Colonic mucosa (tissue), 4 donors: ENCODE results near the gene CACNG4. TPM values are rescaled to one million over a fixed set of nuclear protein-coding genes. Genes with fewer than 3 reads are reported as not detected.

ENCODE experiments used
- DNase-seq: peaks from one replicate; pipeline ENCODE4 v3.0.0-alpha.2; 2020
- H3K27ac ChIP-seq: fragments of 200-600 bp; one replicate; pipeline ENCODE4 v1.8.0; 2021
- H3K27me3 ChIP-seq: fragments of 200-600 bp; one replicate; pipeline ENCODE4 v1.8.0; 2021
- H3K36me3 ChIP-seq: fragments of 200-600 bp; one replicate; pipeline ENCODE4 v1.8.0; 2021
- H3K4me1 ChIP-seq: fragments of 200-600 bp; one replicate; pipeline ENCODE4 v1.8.0; 2021; ENCODE audit warnings: mild to moderate bottlenecking
- H3K4me3 ChIP-seq: fragments of 200-600 bp; one replicate; pipeline ENCODE4 v1.8.0; 2021
- H3K9ac ChIP-seq, 2 donors: one replicate each; pipeline ENCODE4 v1.7.0; 2013; ENCODE audit warnings: control low read depth in 2 of 2, low read depth in 2 of 2, low read length in 2 of 2
- H3K9me3 ChIP-seq: fragments of 200-600 bp; one replicate; pipeline ENCODE4 v1.8.0; 2021
- intact Hi-C: fragments of 100-400 bp; cut with DNase I; formaldehyde crosslinking; loops from one replicate; pipeline ENCODE4 v1.14.1; 2022
- total RNA-seq, 2 donors: library from RNA; stranded (reverse); fragmentation: NEBNext Ultra II Directional in 1 of 2; extraction: Animal tissue kit (Norgen Biotek cat#: 25700) in 1 of 2; gene quantifications; one replicate each; pipeline ENCODE4 v1.2.1, GENCODE V29; 2021
- TF ChIP-seq, protein P1 (sequence below): fragments of 200-600 bp; IDR thresholded peaks from one replicate; pipeline ENCODE4 v1.8.0; 2022; ENCODE audit warnings: antibody characterized with exemption, mild to moderate bottlenecking
- donor health status: healthy.
- donor health status: DM: no; HTN: no; CAD: no.
- donor health status: DM: no; HTN: no; CAD: no.

The CACNG4 gene
- total RNA-seq, 2 donors from 2014 or later, result 0.20 to 0.35 TPM

- H3K4me3 ChIP-seq, result no peak overlapping the region
- TF ChIP-seq, protein P1, sequence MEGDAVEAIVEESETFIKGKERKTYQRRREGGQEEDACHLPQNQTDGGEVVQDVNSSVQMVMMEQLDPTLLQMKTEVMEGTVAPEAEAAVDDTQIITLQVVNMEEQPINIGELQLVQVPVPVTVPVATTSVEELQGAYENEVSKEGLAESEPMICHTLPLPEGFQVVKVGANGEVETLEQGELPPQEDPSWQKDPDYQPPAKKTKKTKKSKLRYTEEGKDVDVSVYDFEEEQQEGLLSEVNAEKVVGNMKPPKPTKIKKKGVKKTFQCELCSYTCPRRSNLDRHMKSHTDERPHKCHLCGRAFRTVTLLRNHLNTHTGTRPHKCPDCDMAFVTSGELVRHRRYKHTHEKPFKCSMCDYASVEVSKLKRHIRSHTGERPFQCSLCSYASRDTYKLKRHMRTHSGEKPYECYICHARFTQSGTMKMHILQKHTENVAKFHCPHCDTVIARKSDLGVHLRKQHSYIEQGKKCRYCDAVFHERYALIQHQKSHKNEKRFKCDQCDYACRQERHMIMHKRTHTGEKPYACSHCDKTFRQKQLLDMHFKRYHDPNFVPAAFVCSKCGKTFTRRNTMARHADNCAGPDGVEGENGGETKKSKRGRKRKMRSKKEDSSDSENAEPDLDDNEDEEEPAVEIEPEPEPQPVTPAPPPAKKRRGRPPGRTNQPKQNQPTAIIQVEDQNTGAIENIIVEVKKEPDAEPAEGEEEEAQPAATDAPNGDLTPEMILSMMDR, result no peak
- H3K27ac ChIP-seq, result no peak overlapping the region
- no peaks in the 10 kb centered on the region for H3K4me1 ChIP-seq
- H3K9me3 ChIP-seq, result no peaks in the 10 kb centered on the region
- no peak for DNase-seq
- intact Hi-C loops, result no loop called here
- no peaks in the 10 kb centered on the region for H3K27me3 ChIP-seq
- H3K9ac ChIP-seq, result no peak overlapping the region
- no peaks in the 10 kb centered on the region for H3K36me3 ChIP-seq
These were observed 25.5 kb downstream of the CACNG4 start for GRCh38 chr17:66990047-66990446.

GRCh38 chr17:66992911-66993442 lies 28.5 kb downstream of the CACNG4 start:
- H3K4me1 ChIP-seq, result no peaks in the 10 kb centered on the region
- no peak overlapping the region for H3K9ac ChIP-seq
- H3K27me3 ChIP-seq, result no peaks in the 10 kb centered on the region
- H3K27ac ChIP-seq, result no peak overlapping the region
- H3K4me3 ChIP-seq, result no peak overlapping the region
- TF ChIP-seq, protein P1, result no peak
- H3K9me3 ChIP-seq, result no peaks in the 10 kb centered on the region
- no peaks in the 10 kb centered on the region for H3K36me3 ChIP-seq
- intact Hi-C loops, result no loop called here
- no peak for DNase-seq

- no peaks in the 10 kb centered on the region for H3K4me1 ChIP-seq
- no peak overlapping the region for H3K4me3 ChIP-seq
- intact Hi-C loops, result no loop called here
- H3K27me3 ChIP-seq, result no peaks in the 10 kb centered on the region
- TF ChIP-seq, protein P1, result no peak
- no peak overlapping the region for H3K27ac ChIP-seq
- no peaks in the 10 kb centered on the region for H3K9me3 ChIP-seq
- no peak for DNase-seq
- no peak overlapping the region for H3K9ac ChIP-seq
- H3K36me3 ChIP-seq, result no peaks in the 10 kb centered on the region
These were observed 29.9 kb downstream of the CACNG4 start for GRCh38 chr17:66994361-66994760.

DNA sequence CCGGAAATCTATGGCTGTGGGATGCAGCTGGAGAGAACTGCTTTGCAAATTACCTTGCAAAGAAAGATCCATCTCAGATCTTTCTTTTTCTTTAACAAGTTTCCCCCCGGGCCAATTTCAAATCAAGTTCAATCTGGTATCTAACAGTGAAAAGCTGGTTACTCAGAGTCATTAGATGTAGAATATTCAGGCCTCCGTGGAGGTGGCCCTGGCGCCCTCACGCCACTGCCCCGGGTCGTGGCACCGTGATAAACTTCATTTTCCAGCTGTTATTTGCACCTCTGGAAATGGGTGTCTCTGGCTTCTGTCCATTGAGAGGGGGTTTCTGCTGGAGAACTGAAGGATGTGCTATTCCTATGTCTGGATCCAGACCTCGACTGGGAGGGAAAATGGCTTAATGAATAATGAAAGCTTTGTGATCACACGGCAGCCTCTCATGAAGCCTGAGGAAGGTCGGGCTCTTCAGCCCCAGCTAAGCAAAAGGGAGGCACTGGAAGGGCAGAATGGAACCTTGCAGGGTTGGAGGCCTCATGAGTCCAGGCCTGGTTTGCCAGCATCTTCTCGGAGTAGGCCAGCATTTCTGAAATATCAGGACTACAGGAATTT lies 30.5 kb downstream of the CACNG4 start:
- TF ChIP-seq, protein P1, result no peak
- Histone ChIP-seq H3K36me3 (no peaks in the 10 kb centered on the region), H3K9me3 (no peaks in the 10 kb centered on the region), H3K4me1 (no peaks in the 10 kb centered on the region), H3K27ac (no peak overlapping the region), H3K4me3 (no peak overlapping the region), H3K9ac (no peak overlapping the region), H3K27me3 (no peaks in the 10 kb centered on the region)
- no peak for DNase-seq
- intact Hi-C loops, result no loop called here

- Histone ChIP-seq H3K4me1 (no peaks in the 10 kb centered on the region), H3K4me3 (no peak overlapping the region), H3K27ac (no peak overlapping the region), H3K27me3 (no peaks in the 10 kb centered on the region), H3K9ac (no peak overlapping the region), H3K36me3 (no peaks in the 10 kb centered on the region), H3K9me3 (no peaks in the 10 kb centered on the region)
- intact Hi-C loops, result no loop called here
- DNase-seq, result no peak
- TF ChIP-seq, protein P1, result no peak
These were observed 31.4 kb downstream of the CACNG4 start for GRCh38 chr17:66995944-66996343.
